Calu3 (cell line): ENCODE data around the gene MYEOV. TPM values are rescaled to one million over a fixed set of nuclear protein-coding genes. Genes with fewer than 3 reads are reported as not detected.

ENCODE experiments used
- BruUV-seq: library from RNA; stranded (reverse); fragments of 400-500 nt; replicated peaks from 2 replicates; lab custom pipeline; 2021; lab: Mats Ljungman, UMichigan
- CTCF ChIA-PET: fragments of 300-600 bp; sonication (Branson Sonifier 250); formaldehyde crosslinking; loops from one replicate; lab custom pipeline; 2022; ENCODE audit warnings: antibody characterized with exemption; lab: Charles Lee
- DNase-seq: peaks from one replicate; pipeline ENCODE4 v3.0.0; 2022
- H3K27ac Mint-ChIP-seq: one replicate; pipeline ENCODE4 v1.8.0; 2022; ENCODE audit warnings: mixed read lengths; ENCODE audit not compliant: unreplicated experiment
- H3K27me3 Mint-ChIP-seq: one replicate; pipeline ENCODE4 v1.8.0; 2022; ENCODE audit warnings: mixed read lengths; ENCODE audit not compliant: unreplicated experiment
- H3K36me3 Mint-ChIP-seq: one replicate; pipeline ENCODE4 v1.8.0; 2022; ENCODE audit warnings: mild to moderate bottlenecking, moderate library complexity, mixed read lengths; ENCODE audit not compliant: insufficient read depth, unreplicated experiment
- H3K4me1 Mint-ChIP-seq: one replicate; pipeline ENCODE4 v1.8.0; 2022; ENCODE audit warnings: mild to moderate bottlenecking, low read depth, mixed read lengths; ENCODE audit not compliant: unreplicated experiment
- H3K4me3 Mint-ChIP-seq: one replicate; pipeline ENCODE4 v1.8.0; 2022; ENCODE audit warnings: mild to moderate bottlenecking, low read depth, moderate library complexity, mixed read lengths; ENCODE audit not compliant: unreplicated experiment
- H3K9me3 Mint-ChIP-seq: one replicate; pipeline ENCODE4 v1.8.0; 2022; ENCODE audit warnings: low read depth, mixed read lengths; ENCODE audit not compliant: unreplicated experiment
- intact Hi-C: fragments of 100-400 bp; cut with micrococcal nuclease; formaldehyde crosslinking; loops from one replicate; pipeline ENCODE4 v1.10.0; 2022; ENCODE audit not compliant: unreplicated experiment
- total RNA-seq: library from RNA; stranded (reverse); gene quantifications from 2 replicates; pipeline ENCODE4 v1.2.3, GENCODE V29; 2022
- TF ChIP-seq, protein P1 (sequence below): fragments of 200-600 bp; IDR thresholded peaks from one replicate; pipeline ENCODE4 v1.8.0; 2022; ENCODE audit warnings: antibody characterized with exemption; ENCODE audit not compliant: unreplicated experiment

The MYEOV gene
- total RNA-seq, 1 experiment from 2014 or later = 79.9 TPM

GRCh38 chr11:69325446-69325845 lies 31.5 kb downstream of the MYEOV start:
- H3K27me3 Mint-ChIP-seq = no peaks in the 10 kb centered on the region
- H3K4me1 Mint-ChIP-seq = peaks cover 18% of the 10 kb centered on the region
- DNase-seq = no peak
- no peak overlapping the region for H3K27ac Mint-ChIP-seq
- intact Hi-C loops = no loop called here
- BruUV-seq = no TSS peak
- no peak overlapping the region for H3K4me3 Mint-ChIP-seq
- peaks cover 7% of the 10 kb centered on the region for H3K36me3 Mint-ChIP-seq
- no peaks in the 10 kb centered on the region for H3K9me3 Mint-ChIP-seq
- CTCF ChIA-PET = no interaction called here
- TF ChIP-seq, protein P1, sequence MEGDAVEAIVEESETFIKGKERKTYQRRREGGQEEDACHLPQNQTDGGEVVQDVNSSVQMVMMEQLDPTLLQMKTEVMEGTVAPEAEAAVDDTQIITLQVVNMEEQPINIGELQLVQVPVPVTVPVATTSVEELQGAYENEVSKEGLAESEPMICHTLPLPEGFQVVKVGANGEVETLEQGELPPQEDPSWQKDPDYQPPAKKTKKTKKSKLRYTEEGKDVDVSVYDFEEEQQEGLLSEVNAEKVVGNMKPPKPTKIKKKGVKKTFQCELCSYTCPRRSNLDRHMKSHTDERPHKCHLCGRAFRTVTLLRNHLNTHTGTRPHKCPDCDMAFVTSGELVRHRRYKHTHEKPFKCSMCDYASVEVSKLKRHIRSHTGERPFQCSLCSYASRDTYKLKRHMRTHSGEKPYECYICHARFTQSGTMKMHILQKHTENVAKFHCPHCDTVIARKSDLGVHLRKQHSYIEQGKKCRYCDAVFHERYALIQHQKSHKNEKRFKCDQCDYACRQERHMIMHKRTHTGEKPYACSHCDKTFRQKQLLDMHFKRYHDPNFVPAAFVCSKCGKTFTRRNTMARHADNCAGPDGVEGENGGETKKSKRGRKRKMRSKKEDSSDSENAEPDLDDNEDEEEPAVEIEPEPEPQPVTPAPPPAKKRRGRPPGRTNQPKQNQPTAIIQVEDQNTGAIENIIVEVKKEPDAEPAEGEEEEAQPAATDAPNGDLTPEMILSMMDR = no peak

DNA sequence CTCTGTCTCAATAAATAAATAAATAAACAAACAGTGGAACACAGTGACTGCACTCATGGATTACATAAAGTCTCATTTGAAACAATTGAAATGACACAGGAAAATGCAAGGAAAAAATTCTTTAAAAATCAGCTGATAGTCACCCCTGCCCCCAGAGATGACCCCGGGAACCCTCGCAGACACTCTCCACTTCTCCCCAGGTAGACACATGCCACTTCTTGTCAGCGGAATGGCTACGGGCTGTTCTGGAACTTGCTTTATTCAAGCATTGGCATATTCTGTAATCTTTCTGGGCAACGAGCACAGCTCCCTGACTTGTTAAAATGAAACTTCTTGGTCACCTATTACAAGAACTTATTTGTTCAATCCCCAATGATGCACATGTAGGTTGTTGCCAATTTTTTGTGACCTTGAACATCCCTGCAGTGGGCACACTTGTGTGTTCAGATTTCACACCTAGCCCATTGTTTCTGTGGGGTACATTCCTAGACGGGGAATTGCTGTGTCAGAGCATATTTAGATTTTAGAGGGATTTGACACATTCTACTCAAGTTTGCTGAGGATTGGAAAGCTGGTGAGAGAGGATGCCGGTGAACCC lies 32.8 kb downstream of the MYEOV start:
- CTCF ChIA-PET = no interaction called here
- no peaks in the 10 kb centered on the region for H3K27me3 Mint-ChIP-seq
- no peak for DNase-seq
- H3K4me3 Mint-ChIP-seq = no peak overlapping the region
- H3K36me3 Mint-ChIP-seq = no peaks in the 10 kb centered on the region
- H3K27ac Mint-ChIP-seq = no peak overlapping the region
- BruUV-seq = no TSS peak
- TF ChIP-seq, protein P1 = no peak
- no peaks in the 10 kb centered on the region for H3K9me3 Mint-ChIP-seq
- intact Hi-C loops = no loop called here
- peaks cover 20% of the 10 kb centered on the region for H3K4me1 Mint-ChIP-seq

DNA sequence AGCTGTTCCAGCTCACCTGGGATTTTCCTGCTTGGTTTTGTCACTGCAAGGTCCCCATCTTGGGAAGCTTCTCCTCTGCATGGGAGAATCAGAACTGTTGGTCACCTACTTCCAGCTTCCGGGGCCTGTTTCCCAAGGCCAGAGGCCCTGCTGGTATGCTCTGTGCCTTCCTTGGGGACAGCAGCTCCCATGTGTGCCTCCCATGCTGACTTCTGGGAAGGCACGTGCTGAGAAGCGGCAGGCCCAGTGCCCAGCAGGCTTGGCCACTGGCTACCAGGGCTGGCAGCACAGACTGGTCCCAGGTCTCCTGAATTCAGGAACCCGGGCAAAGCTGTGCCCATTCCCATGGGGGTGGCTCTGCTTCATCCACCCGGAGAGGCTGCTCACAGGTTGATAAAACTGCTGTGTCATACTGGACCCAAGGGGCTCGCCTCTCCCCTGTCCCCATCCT lies 33.8 kb downstream of the MYEOV start:
- Mint-ChIP-seq H3K4me1 (peaks cover 23% of the 10 kb centered on the region), H3K4me3 (no peak overlapping the region), H3K36me3 (no peaks in the 10 kb centered on the region), H3K27me3 (no peaks in the 10 kb centered on the region), H3K27ac (no peak overlapping the region), H3K9me3 (no peaks in the 10 kb centered on the region)
- CTCF ChIA-PET = interaction anchor here (1.2 kb wide), 1 partner anchor 30 kb away, joined by 4 read pairs; no protein-coding TSS in a partner anchor
- DNase-seq = no peak
- TF ChIP-seq, protein P1 = no peak
- BruUV-seq = no TSS peak
- intact Hi-C loops = no loop called here

DNA sequence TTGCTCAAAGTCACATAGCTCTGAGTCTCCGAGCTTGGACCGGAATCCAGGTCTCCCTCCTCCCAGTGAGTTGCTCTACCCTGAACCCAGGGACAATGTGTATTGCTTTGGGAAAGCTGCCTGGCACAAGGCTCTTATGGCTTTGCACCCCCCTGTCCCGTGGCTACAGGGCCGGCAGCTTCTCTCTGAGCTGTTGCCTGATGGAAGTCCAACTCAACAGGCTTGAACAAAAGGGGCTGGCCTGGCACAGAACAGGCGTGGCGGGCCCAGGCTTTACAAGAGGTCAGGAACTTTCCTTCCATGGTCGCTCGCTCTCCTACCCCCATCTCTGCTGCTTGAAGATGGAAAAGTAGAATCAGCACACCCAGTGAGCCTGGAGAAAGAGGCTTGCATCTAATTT lies 34.3 kb downstream of the MYEOV start:
- no peaks in the 10 kb centered on the region for H3K9me3 Mint-ChIP-seq
- TF ChIP-seq, protein P1 = no peak
- CTCF ChIA-PET = interaction anchor here (1.2 kb wide), 1 partner anchor 31 kb away, joined by 4 read pairs; no protein-coding TSS in a partner anchor
- no peak for DNase-seq
- H3K4me1 Mint-ChIP-seq = peaks cover 27% of the 10 kb centered on the region
- no peak overlapping the region for H3K27ac Mint-ChIP-seq
- intact Hi-C loops = no loop called here
- no peaks in the 10 kb centered on the region for H3K36me3 Mint-ChIP-seq
- no peak overlapping the region for H3K4me3 Mint-ChIP-seq
- H3K27me3 Mint-ChIP-seq = no peaks in the 10 kb centered on the region
- BruUV-seq = no TSS peak
